H9 (cell line): ENCODE measurements around the gene PEX19. TPM values are rescaled to one million over a fixed set of nuclear protein-coding genes. Genes with fewer than 3 reads are reported as not detected.

Experiments
- DNase-seq: peaks from one replicate; pipeline ENCODE4 v3.0.0-alpha.2; 2017
- H2AFZ ChIP-seq: one replicate; pipeline ENCODE4 v1.6.1; 2013; ENCODE audit warnings: mild to moderate bottlenecking, low read length, control low read depth, moderate library complexity
- H2AK5ac ChIP-seq: 2 replicates; pipeline ENCODE4 v1.6.1; 2013; ENCODE audit warnings: low read length, control low read depth, mixed read lengths; ENCODE audit not compliant: insufficient read length
- H2BK120ac ChIP-seq: one replicate; pipeline ENCODE4 v1.6.1; 2013; ENCODE audit warnings: low read depth, mild to moderate bottlenecking, low read length, control low read depth, inconsistent platforms; ENCODE audit not compliant: poor library complexity, severe bottlenecking
- H2BK12ac ChIP-seq: 2 replicates; pipeline ENCODE4 v1.6.1; 2013; ENCODE audit warnings: low read length, control low read depth, mixed read lengths, low read depth; ENCODE audit not compliant: insufficient read length
- H2BK15ac ChIP-seq: 2 replicates; pipeline ENCODE4 v1.6.1; 2013; ENCODE audit warnings: low read depth, low read length, control low read depth
- H2BK20ac ChIP-seq: one replicate; pipeline ENCODE4 v1.6.1; 2013; ENCODE audit warnings: low read depth, mild to moderate bottlenecking, low read length, control low read depth, inconsistent platforms; ENCODE audit not compliant: poor library complexity, severe bottlenecking
- H2BK5ac ChIP-seq: 2 replicates; pipeline ENCODE4 v1.6.1; 2013; ENCODE audit warnings: low read length, control low read depth, mixed read lengths; ENCODE audit not compliant: insufficient read length
- H3K14ac ChIP-seq: 2 replicates; pipeline ENCODE4 v1.6.1; 2013; ENCODE audit warnings: low read length, control low read depth; ENCODE audit not compliant: insufficient read depth
- H3K18ac ChIP-seq: 2 replicates; pipeline ENCODE4 v1.6.1; 2013; ENCODE audit warnings: low read depth, mild to moderate bottlenecking, mixed read lengths, low read length, control low read depth; ENCODE audit not compliant: insufficient read length
- H3K23ac ChIP-seq: 2 replicates; pipeline ENCODE4 v1.6.1; 2013; ENCODE audit warnings: low read length, control low read depth, mixed read lengths, low read depth; ENCODE audit not compliant: insufficient read length
- H3K23me2 ChIP-seq: 2 replicates; pipeline ENCODE4 v1.6.1; 2013; ENCODE audit warnings: low read depth, mild to moderate bottlenecking, mixed read lengths, low read length, control low read depth; ENCODE audit not compliant: insufficient read length, poor library complexity, severe bottlenecking
- H3K27ac ChIP-seq: 2 replicates; pipeline ENCODE4 v1.5.1; 2013; ENCODE audit warnings: low read length, control low read depth, mixed read lengths, low read depth; ENCODE audit not compliant: insufficient read length
- H3K27me3 ChIP-seq: 2 replicates; pipeline ENCODE4 v1.6.1; 2013; ENCODE audit warnings: low read length, control low read depth, inconsistent platforms; ENCODE audit not compliant: insufficient read depth
- H3K4ac ChIP-seq: 2 replicates; pipeline ENCODE4 v1.6.1; 2013; ENCODE audit warnings: low read depth, mild to moderate bottlenecking, control low read depth, inconsistent platforms, low read length, moderate library complexity
- H3K4me1 ChIP-seq: 2 replicates; pipeline ENCODE4 v1.6.1; 2013; ENCODE audit warnings: low read length, control low read depth, inconsistent platforms; ENCODE audit not compliant: insufficient read depth
- H3K4me2 ChIP-seq: 2 replicates; pipeline ENCODE4 v1.6.1; 2013; ENCODE audit warnings: low read length, control low read depth, mixed read lengths; ENCODE audit not compliant: insufficient read length, insufficient read depth
- H3K56ac ChIP-seq: 2 replicates; pipeline ENCODE4 v1.6.1; 2013; ENCODE audit warnings: low read depth, mild to moderate bottlenecking, mixed read lengths, low read length, control low read depth; ENCODE audit not compliant: insufficient read length
- H3K79me1 ChIP-seq: 2 replicates; pipeline ENCODE4 v1.6.1; 2013; ENCODE audit warnings: low read depth, mild to moderate bottlenecking, moderate library complexity, low read length, control low read depth, inconsistent platforms; ENCODE audit not compliant: insufficient read depth, poor library complexity, severe bottlenecking
- H3K79me2 ChIP-seq: 2 replicates; pipeline ENCODE4 v1.6.1; 2013; ENCODE audit warnings: low read length, control low read depth, inconsistent platforms; ENCODE audit not compliant: insufficient read depth
- H3K9ac ChIP-seq: 2 replicates; pipeline ENCODE4 v1.6.1; 2013; ENCODE audit warnings: low read length, control low read depth, mixed read lengths; ENCODE audit not compliant: insufficient read length; ENCODE audit errors: extremely low read depth
- H3K9me3 ChIP-seq: one replicate; pipeline ENCODE4 v1.6.1; 2013; ENCODE audit warnings: low read depth, low read length, inconsistent platforms; ENCODE audit not compliant: control insufficient read depth
- H3T11ph ChIP-seq: one replicate; pipeline ENCODE4 v1.6.1; 2013; ENCODE audit warnings: mild to moderate bottlenecking, low read length, control low read depth, inconsistent platforms
- H4K20me1 ChIP-seq: one replicate; pipeline ENCODE4 v1.6.1; 2013; ENCODE audit not compliant: control insufficient read depth, insufficient read length, insufficient read depth
- H4K5ac ChIP-seq: 2 replicates; pipeline ENCODE4 v1.6.1; 2013; ENCODE audit warnings: low read depth, mild to moderate bottlenecking, mixed read lengths, low read length, control low read depth; ENCODE audit not compliant: insufficient read length
- H4K8ac ChIP-seq: replicated peaks from 2 replicates; pipeline ENCODE4 v1.6.1; 2013; ENCODE audit warnings: low read length, control low read depth, mixed read lengths, low read depth; ENCODE audit not compliant: insufficient read length
- H4K91ac ChIP-seq: 2 replicates; pipeline ENCODE4 v1.6.1; 2013; ENCODE audit warnings: low read depth, mild to moderate bottlenecking, moderate library complexity, mixed read lengths, low read length, control low read depth; ENCODE audit not compliant: insufficient read length
- H3K27ac Mint-ChIP-seq, 3 experiments: 2 replicates in 2 of 3; 3 replicates in 1 of 3; pipeline ENCODE4 v1.8.0; 2020 to 2021; ENCODE audit warnings: mixed read lengths in 3 of 3, mild to moderate bottlenecking in 1 of 3, moderate library complexity in 1 of 3
- H3K27me3 Mint-ChIP-seq: 2 replicates; pipeline ENCODE4 v1.8.0; 2021; ENCODE audit warnings: low read depth, mild to moderate bottlenecking, moderate library complexity, mixed read lengths
- H3K36me3 Mint-ChIP-seq, 3 experiments: 2 replicates in 2 of 3; 3 replicates in 1 of 3; pipeline ENCODE4 v1.8.0; 2020 to 2021; ENCODE audit warnings: low read depth in 3 of 3, mixed read lengths in 3 of 3; ENCODE audit not compliant: insufficient read depth in 1 of 3
- H3K4me1 Mint-ChIP-seq, 2 experiments: 2 replicates each; pipeline ENCODE4 v1.8.0; 2020; ENCODE audit warnings: mixed read lengths in 2 of 2
- H3K4me3 Mint-ChIP-seq, 2 experiments: 2 replicates in 1 of 2; 3 replicates in 1 of 2; pipeline ENCODE4 v1.8.0; 2020 to 2021; ENCODE audit warnings: mild to moderate bottlenecking in 2 of 2, mixed read lengths in 2 of 2, moderate library complexity in 1 of 2
- H3K9me3 Mint-ChIP-seq, 2 experiments: 2 replicates in 1 of 2; 3 replicates in 1 of 2; pipeline ENCODE4 v1.8.0; 2020; ENCODE audit warnings: mild to moderate bottlenecking in 2 of 2, mixed read lengths in 2 of 2, moderate library complexity in 1 of 2
- CTCF ChIP-seq: fragments of 200-600 bp; sonication (generic); conservative IDR thresholded peaks from 3 replicates; pipeline ENCODE4 v1.8.0; 2021; ENCODE audit warnings: antibody characterized with exemption, mild to moderate bottlenecking
- WGBS: extraction: QIAGEN DNeasy Blood & Tissue Kit; methylation state at CpG from one replicate; pipeline ENCODE4 v1.1.7; 2013; ENCODE audit warnings: missing lambda C conversion rate, low lambda C conversion rate, mixed read lengths; ENCODE audit not compliant: insufficient read length; ENCODE audit errors: extremely low coverage; 5-methylcytosine and 5-hydroxymethylcytosine counted together
- total RNA-seq: library from RNA; stranded (reverse); gene quantifications from 2 replicates; pipeline ENCODE4 v1.2.1, GENCODE V29; 2021

PEX19 gene
- total RNA-seq, 1 experiment from 2014 or later, result 92.7 TPM

GRCh38 chr1:160238408-160238807, 46.5 kb downstream of the PEX19 start:
- WGBS, result no CpG with 5 or more reads among the region's 5 CpGs
- no peak for DNase-seq
- Histone ChIP-seq H3K4me1 (no peaks in the 10 kb centered on the region), H4K91ac (no peak overlapping the region), H3K9me3 (no peaks in the 10 kb centered on the region), H3K27me3 (no peaks in the 10 kb centered on the region), H2BK12ac (no peak overlapping the region), H3K23me2 (no peaks in the 10 kb centered on the region), H3K27ac (no peak overlapping the region), H2BK5ac (no peak overlapping the region), H3T11ph (no peak overlapping the region), H3K4me2 (no peak overlapping the region), H4K5ac (no peak overlapping the region), H3K56ac (no peak overlapping the region), H2BK15ac (no peak overlapping the region), H2AFZ (no peak overlapping the region), H4K8ac (no peak overlapping the region), H3K4ac (no peak overlapping the region), H3K79me2 (no peaks in the 10 kb centered on the region), H2BK120ac (no peak overlapping the region), H4K20me1 (no peaks in the 10 kb centered on the region), H3K14ac (no peak overlapping the region), H3K9ac (no peak overlapping the region), H3K23ac (no peak overlapping the region), H2BK20ac (no peak overlapping the region), H2AK5ac (no peak overlapping the region), H3K18ac (no peak overlapping the region), H3K79me1 (no peaks in the 10 kb centered on the region)
- TF ChIP-seq CTCF, result no peak
- Mint-ChIP-seq H3K36me3 (peaks cover 15 to 78% (median 62%) of the 10 kb centered on the region in 3 experiments; a peak in 6 of 7 replicates), H3K27me3 (no peaks in the 10 kb centered on the region), H3K4me1 (peaks cover 4% of the 10 kb centered on the region in 2 experiments; a peak in 2 of 4 replicates), H3K4me3 (no peak overlapping the region), H3K9me3 (no peaks in the 10 kb centered on the region; a peak in 1 of 5 replicates), H3K27ac (no peak overlapping the region)
